LNCaP clone FGC (cell line): Measurements from ENCODE around the gene DGAT2L6.

ENCODE experiments used
- DNase-seq: peaks from one replicate; pipeline ENCODE4 v3.0.0-alpha.2; 2011; ENCODE audit warnings: low read depth
- H3K4me3 ChIP-seq: 2 replicates; pipeline ENCODE4 v1.5.1; 2011; ENCODE audit warnings: mild to moderate bottlenecking, low read depth, low read length, control low read depth
- TF ChIP-seq, protein P1 (sequence below): IDR thresholded peaks from 2 replicates; pipeline ENCODE4 v1.5.1; 2012; ENCODE audit warnings: mild to moderate bottlenecking; ENCODE audit not compliant: control insufficient read depth, insufficient read depth; ENCODE audit errors: extremely low read depth

Gene DGAT2L6

DNA sequence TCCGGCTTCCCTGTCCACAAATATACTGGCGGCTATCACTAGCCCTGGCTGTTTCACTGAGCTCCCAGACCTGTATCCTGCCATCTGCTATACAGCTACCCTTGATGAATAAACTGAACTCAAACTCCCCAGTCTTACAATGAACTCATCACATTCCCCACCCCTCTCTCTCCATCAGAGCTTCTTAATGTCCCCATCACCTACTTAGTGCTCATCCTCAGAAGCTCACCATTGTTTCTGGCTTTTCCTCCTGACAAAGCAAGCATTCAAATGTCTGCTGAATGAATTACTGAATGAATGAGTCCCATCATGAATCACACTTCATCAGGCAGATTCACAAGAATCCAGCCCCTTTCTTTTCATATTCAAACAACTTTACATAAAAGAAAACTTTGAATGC is 5.7 kb upstream of the DGAT2L6 start:
- no peak overlapping the region for H3K4me3 ChIP-seq
- TF ChIP-seq, protein P1, sequence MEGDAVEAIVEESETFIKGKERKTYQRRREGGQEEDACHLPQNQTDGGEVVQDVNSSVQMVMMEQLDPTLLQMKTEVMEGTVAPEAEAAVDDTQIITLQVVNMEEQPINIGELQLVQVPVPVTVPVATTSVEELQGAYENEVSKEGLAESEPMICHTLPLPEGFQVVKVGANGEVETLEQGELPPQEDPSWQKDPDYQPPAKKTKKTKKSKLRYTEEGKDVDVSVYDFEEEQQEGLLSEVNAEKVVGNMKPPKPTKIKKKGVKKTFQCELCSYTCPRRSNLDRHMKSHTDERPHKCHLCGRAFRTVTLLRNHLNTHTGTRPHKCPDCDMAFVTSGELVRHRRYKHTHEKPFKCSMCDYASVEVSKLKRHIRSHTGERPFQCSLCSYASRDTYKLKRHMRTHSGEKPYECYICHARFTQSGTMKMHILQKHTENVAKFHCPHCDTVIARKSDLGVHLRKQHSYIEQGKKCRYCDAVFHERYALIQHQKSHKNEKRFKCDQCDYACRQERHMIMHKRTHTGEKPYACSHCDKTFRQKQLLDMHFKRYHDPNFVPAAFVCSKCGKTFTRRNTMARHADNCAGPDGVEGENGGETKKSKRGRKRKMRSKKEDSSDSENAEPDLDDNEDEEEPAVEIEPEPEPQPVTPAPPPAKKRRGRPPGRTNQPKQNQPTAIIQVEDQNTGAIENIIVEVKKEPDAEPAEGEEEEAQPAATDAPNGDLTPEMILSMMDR, result no peak
- DNase-seq, result no peak

GRCh38 chrX:70172221-70172620 is 5.1 kb upstream of the DGAT2L6 start:
- no peak for DNase-seq
- no peak overlapping the region for H3K4me3 ChIP-seq
- TF ChIP-seq, protein P1, result no peak

GRCh38 chrX:70172964-70173363 is 4.3 kb upstream of the DGAT2L6 start:
- TF ChIP-seq, protein P1, result no peak
- DNase-seq, result no peak
- H3K4me3 ChIP-seq, result no peak overlapping the region

GRCh38 chrX:70174754-70175153 is 2.5 kb upstream of the DGAT2L6 start:
- no peak overlapping the region for H3K4me3 ChIP-seq
- TF ChIP-seq, protein P1, result no peak
- DNase-seq, result peak; percentile 83

DNA sequence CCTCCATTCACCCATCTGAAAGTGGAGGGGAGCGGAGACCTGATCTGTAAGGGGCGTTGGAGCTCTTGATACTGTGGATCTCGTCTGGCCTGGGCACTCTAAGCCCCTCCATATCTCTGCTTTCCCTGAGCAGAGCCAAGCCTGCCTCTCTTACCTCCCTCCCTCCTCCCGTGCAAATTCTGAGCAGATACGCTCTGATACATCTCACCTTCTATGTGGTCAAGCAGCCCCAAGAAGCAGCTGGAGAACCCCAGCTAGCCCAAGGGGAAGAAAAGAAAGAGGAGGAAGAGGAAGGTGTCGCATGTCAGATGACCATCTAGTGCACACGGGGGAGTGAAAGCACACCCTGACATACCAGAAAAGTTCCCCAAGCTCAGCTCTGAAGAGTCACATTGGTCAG is 1.9 kb upstream of the DGAT2L6 start:
- H3K4me3 ChIP-seq, result no peak overlapping the region
- DNase-seq, result no peak
- TF ChIP-seq, protein P1, result no peak

DNA sequence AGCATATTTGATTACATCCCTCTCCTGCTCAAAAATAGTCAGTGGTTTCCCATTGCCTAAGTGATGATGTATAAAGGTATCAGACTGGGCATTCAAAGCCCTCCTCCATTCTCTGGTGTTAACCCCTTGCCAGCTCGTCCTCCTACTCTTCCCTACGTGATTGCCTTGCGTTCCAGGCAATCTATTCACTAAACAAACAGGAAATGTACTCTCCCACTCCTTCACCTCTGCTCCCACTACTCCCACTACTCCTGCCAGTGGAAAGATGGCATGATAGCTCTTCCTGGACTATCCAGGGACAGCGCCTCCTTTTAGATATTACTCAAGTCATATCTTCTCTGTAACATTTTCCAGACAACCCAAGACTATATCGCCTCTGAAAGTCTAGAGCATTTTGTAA is 5.8 kb downstream of the DGAT2L6 start:
- no peak for DNase-seq
- TF ChIP-seq, protein P1, result no peak
- H3K4me3 ChIP-seq, result no peak overlapping the region

- H3K4me3 ChIP-seq, result no peak overlapping the region
- TF ChIP-seq, protein P1, result no peak
- DNase-seq, result no peak
Measured at GRCh38 chrX:70190225-70190624, 12.9 kb downstream of the DGAT2L6 start.
